KMS-11 (cell line): ENCODE data around the gene PET100.
"Not testable (repeated sequence)": the region's sequence is repeated elsewhere in the genome, so short reads cannot be mapped to it uniquely, and the experiment has no call there.

Experiments
- H2AFZ ChIP-seq: fragments of 200-600 bp; sonication (generic); 2 replicates; pipeline ENCODE4 v1.6.1; 2016; ENCODE audit warnings: antibody characterized with exemption, mixed run types, low read depth
- H3K27ac ChIP-seq: fragments of 200-600 bp; sonication (generic); 2 replicates; pipeline ENCODE4 v1.6.1; 2016; ENCODE audit warnings: mild to moderate bottlenecking, mixed run types
- H3K27me3 ChIP-seq: fragments of 200-600 bp; sonication (generic); 2 replicates; pipeline ENCODE4 v1.6.1; 2017; ENCODE audit warnings: mild to moderate bottlenecking, low read depth, mixed run types, moderate library complexity; ENCODE audit not compliant: insufficient read depth
- H3K36me3 ChIP-seq: fragments of 200-600 bp; sonication (generic); 2 replicates; pipeline ENCODE4 v1.6.1; 2017; ENCODE audit warnings: mild to moderate bottlenecking, mixed run types; ENCODE audit not compliant: insufficient read depth
- H3K4me1 ChIP-seq: fragments of 200-600 bp; sonication (generic); 2 replicates; pipeline ENCODE4 v1.6.1; 2016; ENCODE audit warnings: mild to moderate bottlenecking, low read depth, mixed run types; ENCODE audit not compliant: poor library complexity, severe bottlenecking
- H3K4me2 ChIP-seq: fragments of 200-600 bp; sonication (generic); 2 replicates; pipeline ENCODE4 v1.7.0; 2016; ENCODE audit warnings: mild to moderate bottlenecking, mixed run types
- H3K4me3 ChIP-seq: fragments of 200-600 bp; sonication (generic); IDR thresholded peaks from 2 replicates; pipeline ENCODE4 v1.6.1; 2017; ENCODE audit warnings: low read depth, low read length, mixed read lengths; ENCODE audit not compliant: insufficient read depth
- H3K79me2 ChIP-seq: fragments of 200-600 bp; sonication (generic); 2 replicates; pipeline ENCODE4 v1.6.1; 2016; ENCODE audit warnings: low read depth, mixed run types; ENCODE audit not compliant: insufficient read depth
- H3K9ac ChIP-seq: fragments of 200-600 bp; sonication (generic); 2 replicates; pipeline ENCODE4 v1.6.1; 2016; ENCODE audit warnings: mild to moderate bottlenecking, mixed run types
- H4K20me1 ChIP-seq: fragments of 200-600 bp; sonication (generic); 2 replicates; pipeline ENCODE4 v1.6.1; 2016; ENCODE audit warnings: mild to moderate bottlenecking, mixed run types; ENCODE audit not compliant: insufficient read depth
- CTCF ChIP-seq: fragments of 200-600 bp; sonication (generic); conservative IDR thresholded peaks from 2 replicates; pipeline ENCODE4 v1.6.1; 2017; ENCODE audit warnings: low read depth, mild to moderate bottlenecking, antibody characterized with exemption, low read length, moderate library complexity, mixed read lengths

Gene PET100

GRCh38 chr19:7642295-7643030 lies 12.9 kb downstream of the PET100 start:
- H3K9ac ChIP-seq, result no peak overlapping the region
- H3K4me2 ChIP-seq, result no peak overlapping the region
- H3K27ac ChIP-seq, result no peak overlapping the region
- H2AFZ ChIP-seq, result no peak overlapping the region
- no peaks in the 10 kb centered on the region for H3K79me2 ChIP-seq
- no peak overlapping the region for H3K4me3 ChIP-seq
- H3K36me3 ChIP-seq, result no peaks in the 10 kb centered on the region
- TF ChIP-seq CTCF, result no peak
- H4K20me1 ChIP-seq, result no peaks in the 10 kb centered on the region
- no peaks in the 10 kb centered on the region for H3K27me3 ChIP-seq
- no peaks in the 10 kb centered on the region for H3K4me1 ChIP-seq

- Histone ChIP-seq H2AFZ (no peak overlapping the region), H3K9ac (no peak overlapping the region), H3K36me3 (no peaks in the 10 kb centered on the region), H3K4me1 (no peaks in the 10 kb centered on the region), H3K27me3 (no peaks in the 10 kb centered on the region), H3K4me2 (no peak overlapping the region), H3K27ac (no peak overlapping the region), H4K20me1 (no peaks in the 10 kb centered on the region), H3K79me2 (no peaks in the 10 kb centered on the region), H3K4me3 (no peak overlapping the region)
- no peak for TF ChIP-seq CTCF
Observed at GRCh38 chr19:7643031-7643415, 13.4 kb downstream of the PET100 start.

GRCh38 chr19:7643629-7644549 lies 14.3 kb downstream of the PET100 start:
- not testable (repeated sequence) for H3K36me3 ChIP-seq, H3K4me3 ChIP-seq, H3K79me2 ChIP-seq, H3K27ac ChIP-seq, H3K4me1 ChIP-seq, H2AFZ ChIP-seq, H3K27me3 ChIP-seq, H3K4me2 ChIP-seq, H4K20me1 ChIP-seq, H3K9ac ChIP-seq

- Histone ChIP-seq H3K27ac (no peak overlapping the region), H3K27me3 (no peaks in the 10 kb centered on the region), H3K4me1 (no peaks in the 10 kb centered on the region), H3K4me3 (no peak overlapping the region), H3K79me2 (no peaks in the 10 kb centered on the region), H3K4me2 (no peak overlapping the region), H3K36me3 (no peaks in the 10 kb centered on the region), H4K20me1 (no peaks in the 10 kb centered on the region), H2AFZ (no peak overlapping the region), H3K9ac (no peak overlapping the region)
- no peak for TF ChIP-seq CTCF
Observed at GRCh38 chr19:7644550-7644877, 14.9 kb downstream of the PET100 start.

- Histone ChIP-seq H3K36me3 (no peaks in the 10 kb centered on the region), H3K4me2 (no peak overlapping the region), H3K79me2 (no peaks in the 10 kb centered on the region), H3K27me3 (no peaks in the 10 kb centered on the region), H2AFZ (no peak overlapping the region), H3K4me1 (no peaks in the 10 kb centered on the region), H3K9ac (no peak overlapping the region), H3K27ac (no peak overlapping the region), H4K20me1 (no peaks in the 10 kb centered on the region), H3K4me3 (no peak overlapping the region)
- TF ChIP-seq CTCF, result no peak
Observed at GRCh38 chr19:7645163-7645562, 15.6 kb downstream of the PET100 start.
